ENCODE data around the gene TOPBP1. TPM values are rescaled to one million over a fixed set of nuclear protein-coding genes. Genes with fewer than 3 reads are reported as not detected.
"Not testable (repeated sequence)": the region's sequence is repeated elsewhere in the genome, so short reads cannot be mapped to it uniquely, and the experiment has no call there.

Gene TOPBP1
- total RNA-seq, 1 experiment from 2014 or later, result 83.4 TPM

DNA sequence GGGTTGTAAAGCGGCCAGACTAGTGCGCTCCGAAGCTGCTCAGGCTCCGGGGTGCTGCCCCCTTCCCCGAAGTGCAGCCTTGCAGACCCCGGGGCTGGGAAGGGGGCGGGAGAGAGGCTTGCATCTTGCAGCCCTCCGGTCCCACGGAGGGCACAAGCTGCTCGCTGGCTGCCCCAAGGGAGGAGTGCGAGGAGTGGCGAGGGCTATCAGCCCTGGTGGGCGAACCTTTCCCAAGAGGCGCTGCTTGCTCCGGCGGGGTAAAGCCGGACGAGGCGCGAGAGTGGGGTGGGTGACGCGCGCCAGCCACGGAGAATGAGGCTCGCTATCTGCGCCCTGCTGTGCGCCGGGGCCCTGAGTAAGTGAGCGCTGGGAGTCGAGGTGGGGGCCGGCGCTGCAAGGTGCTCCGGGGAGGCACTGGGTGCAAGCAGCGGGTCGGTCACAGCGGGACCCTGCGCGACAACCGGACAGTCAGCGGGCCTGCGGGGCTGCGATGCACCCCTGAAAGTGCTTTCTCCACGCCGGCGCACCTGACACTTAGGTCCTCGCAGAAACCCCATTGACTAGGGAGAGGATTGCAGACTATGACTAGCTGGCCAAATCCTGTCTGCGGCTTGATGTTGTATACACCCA lies 12.7 kb upstream of the TOPBP1 start:
- DNase-seq (ENCODE audit: low read depth), result no peak

DNA sequence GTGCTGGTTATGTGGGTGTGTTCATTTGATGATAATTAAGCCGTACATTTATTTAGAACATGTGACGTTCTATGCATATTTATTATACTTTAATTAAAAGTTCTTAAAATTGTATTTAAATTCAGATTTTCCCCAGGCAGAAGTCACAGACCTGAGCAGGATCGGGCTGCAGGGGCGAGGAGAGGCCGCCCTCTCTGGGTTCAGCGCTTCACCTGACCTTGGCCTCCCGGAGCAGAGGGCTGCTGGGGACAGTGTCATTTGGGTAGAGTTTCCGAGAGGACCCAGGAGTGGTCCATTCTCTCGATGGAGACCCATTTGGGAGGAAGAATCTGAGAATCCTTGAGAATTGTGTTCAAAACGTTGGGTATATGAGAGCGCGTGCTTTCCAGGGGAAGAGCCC lies 12.0 kb upstream of the TOPBP1 start:
- DNase-seq (ENCODE audit: low read depth), result no peak

DNA sequence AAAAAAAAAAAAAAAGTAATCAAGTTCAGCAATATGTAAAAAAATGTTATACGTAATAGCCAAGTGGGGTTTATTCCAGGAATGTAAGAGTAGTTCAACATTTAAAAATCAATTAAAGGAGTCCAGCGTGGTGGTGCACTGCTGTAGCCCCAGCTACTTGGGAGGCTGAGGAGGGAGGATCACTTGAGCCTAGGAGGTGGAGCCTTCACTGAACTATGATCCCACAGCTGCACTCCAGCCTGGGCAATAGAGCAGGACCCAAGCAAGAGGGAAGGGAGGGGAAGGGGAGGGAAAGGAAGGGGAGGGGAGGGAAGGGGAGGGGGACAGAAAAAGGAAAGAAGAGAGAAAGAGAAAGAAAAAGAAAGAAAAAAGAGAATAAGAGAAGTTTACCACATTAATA lies 10.7 kb upstream of the TOPBP1 start:
- DNase-seq (ENCODE audit: low read depth), result no peak

DNA sequence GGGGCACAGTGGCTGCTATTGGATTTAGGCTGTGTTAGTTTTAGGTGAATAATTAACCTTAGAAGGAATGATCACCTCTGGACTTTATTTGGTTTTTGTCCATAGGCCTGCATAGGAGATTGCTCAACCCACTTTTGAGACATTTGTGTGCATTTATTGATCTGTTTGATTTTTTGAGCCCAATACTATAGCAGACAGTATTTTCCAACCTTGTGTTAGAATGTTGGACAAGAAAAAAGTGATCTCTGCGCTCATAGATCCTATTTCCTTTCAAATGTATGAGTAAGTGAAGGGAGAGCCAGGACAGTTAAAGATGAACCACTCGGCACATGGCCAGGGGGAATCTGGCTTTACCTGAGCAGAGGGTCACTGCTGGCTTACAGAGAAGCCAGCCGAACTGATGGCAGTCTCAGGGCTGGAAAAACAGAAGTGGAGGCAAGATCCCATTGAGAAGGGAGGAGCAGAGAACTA lies 8.8 kb upstream of the TOPBP1 start:
- DNase-seq (ENCODE audit: low read depth), result no peak

DNA sequence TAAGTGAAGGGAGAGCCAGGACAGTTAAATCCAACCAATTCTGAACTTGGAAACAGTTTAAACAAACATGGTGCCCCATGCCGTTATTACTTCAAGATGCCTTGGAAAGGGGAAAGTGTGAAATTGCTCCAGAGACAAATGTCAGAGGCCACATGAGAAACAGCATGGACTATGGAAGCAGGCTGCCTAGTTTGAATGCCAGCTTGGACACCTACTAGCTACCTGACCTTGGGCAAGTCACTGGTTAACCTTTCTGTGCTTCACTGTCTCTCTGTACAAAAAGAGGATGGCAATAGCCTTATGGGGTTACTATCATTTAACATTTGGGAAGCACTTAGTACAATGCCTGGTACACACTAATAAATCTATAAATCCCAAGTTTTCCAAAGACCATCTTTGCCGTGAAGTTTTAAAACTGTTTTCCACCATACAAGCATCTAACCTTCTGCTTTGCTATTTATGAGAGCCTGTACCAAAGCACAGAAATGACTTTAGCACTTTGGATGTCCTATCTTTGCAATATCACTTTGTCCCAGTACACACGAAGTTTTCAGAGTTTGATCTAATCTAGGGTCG lies 8.3 kb upstream of the TOPBP1 start:
- no peak for DNase-seq (ENCODE audit: low read depth)

DNA sequence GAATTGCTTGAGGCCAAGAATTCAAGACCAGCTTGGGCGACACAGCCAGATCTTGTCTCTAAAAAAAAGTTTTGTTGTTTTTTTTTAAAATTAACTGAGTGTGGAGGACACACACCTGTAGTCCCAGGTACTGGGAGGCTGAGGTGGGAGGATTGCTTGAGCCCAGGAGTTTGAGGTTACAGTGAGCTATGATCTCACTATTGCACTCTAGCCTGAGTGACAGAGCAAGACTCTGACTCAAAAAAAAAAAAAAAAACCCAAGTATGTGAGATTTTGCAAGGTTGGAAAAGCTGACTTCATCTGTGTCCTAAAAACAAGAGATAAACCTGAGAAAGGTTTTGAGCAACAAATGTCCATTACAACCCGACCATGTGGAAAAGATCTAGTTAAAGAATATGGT lies 5.4 kb upstream of the TOPBP1 start:
- DNase-seq (ENCODE audit: low read depth), result no peak

DNA sequence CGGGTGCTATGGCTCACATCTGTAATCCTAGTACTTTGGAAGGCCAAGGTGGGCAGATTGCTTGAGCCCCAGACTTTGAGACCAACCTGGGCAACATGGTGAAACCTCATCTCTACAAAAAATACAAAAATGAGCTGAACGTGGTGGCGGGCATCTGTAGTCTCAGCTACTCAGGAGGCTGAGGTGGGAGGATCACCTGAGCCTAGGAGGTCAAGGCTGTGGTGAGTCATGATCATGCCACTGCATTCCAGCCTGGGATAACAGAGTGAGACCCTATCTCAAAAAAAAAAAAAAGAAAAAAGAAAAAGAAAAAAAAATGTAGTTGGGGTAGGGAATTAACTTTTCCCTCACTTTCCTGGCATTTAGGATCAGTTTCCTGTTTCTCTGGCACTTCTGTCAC lies 3.4 kb upstream of the TOPBP1 start:
- DNase-seq (ENCODE audit: low read depth), result not testable (repeated sequence)

DNA sequence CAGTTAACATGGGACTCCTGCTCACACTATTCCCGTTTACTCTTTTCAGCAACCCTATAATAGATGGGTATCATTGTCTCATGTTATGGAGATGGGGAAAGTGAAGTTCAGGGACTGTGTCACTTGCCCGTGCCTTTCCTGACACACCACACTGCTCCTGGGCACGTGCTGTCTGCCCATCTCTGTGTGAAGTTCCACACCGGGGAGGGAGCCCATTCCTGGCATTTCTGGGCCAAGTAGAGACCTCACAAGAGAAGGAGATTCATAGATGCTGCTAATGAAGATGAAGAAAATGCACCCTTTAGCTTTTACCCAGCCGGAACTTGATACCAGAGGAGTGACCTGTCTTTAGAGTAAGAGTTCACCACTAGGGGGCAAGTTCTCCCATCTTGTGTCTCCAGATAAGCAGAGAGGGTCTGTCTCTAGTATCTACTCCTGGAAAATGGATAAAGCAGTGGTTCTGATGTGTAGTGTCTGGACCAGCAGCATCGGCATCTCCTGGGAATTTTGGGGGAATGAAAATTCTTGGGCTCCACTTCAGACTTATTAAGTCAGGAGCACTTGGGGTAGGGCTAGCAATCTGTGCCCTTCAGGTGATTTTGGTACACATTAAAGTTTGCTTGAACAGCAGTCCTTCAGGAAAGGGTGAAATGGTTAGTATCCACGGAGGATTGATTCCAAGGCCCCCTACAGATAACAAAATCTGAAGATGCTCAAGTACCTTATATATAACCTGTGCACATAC lies 2.0 kb upstream of the TOPBP1 start:
- peak; percentile 56 for DNase-seq (ENCODE audit: low read depth)

DNA sequence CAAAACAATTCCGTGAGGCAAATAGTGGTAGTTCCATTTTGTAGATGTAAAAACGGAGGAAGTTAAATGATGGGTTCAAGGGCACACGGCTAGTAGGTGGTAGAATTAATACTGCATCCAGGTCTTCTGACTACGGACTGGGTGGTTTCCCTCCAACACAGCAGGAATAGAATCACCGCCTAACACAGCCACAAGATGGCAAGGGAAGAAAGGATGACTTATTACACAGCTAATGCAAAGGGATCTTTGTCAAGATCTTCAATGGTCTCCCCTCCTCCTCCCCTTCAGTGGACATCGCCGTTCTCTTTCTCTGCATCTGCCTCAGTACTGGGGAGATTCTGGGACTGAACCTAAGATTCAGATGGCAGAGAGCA lies 524 bp upstream of the TOPBP1 start:
- peak; percentile 58 for DNase-seq (ENCODE audit: low read depth)

DNA sequence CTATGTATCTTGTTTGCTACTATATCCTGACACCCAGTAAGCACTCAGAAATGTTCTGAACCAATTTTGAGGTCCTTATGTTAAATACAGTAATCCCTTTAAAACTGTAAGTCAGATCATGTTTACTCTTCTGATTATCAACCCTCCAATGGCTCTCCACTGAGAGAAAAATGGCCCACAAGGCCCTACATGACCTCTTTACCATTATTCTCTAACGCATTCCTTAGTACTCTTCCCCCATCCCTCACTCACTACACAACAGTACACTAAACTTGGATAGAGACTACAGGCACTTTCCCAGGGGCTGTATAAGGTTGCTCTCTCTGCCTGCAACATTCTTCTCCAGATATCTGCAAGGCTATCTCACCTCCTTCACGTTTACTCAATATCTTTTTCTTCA lies 1.9 kb downstream of the TOPBP1 start:
- no peak for DNase-seq (ENCODE audit: low read depth)

DNA sequence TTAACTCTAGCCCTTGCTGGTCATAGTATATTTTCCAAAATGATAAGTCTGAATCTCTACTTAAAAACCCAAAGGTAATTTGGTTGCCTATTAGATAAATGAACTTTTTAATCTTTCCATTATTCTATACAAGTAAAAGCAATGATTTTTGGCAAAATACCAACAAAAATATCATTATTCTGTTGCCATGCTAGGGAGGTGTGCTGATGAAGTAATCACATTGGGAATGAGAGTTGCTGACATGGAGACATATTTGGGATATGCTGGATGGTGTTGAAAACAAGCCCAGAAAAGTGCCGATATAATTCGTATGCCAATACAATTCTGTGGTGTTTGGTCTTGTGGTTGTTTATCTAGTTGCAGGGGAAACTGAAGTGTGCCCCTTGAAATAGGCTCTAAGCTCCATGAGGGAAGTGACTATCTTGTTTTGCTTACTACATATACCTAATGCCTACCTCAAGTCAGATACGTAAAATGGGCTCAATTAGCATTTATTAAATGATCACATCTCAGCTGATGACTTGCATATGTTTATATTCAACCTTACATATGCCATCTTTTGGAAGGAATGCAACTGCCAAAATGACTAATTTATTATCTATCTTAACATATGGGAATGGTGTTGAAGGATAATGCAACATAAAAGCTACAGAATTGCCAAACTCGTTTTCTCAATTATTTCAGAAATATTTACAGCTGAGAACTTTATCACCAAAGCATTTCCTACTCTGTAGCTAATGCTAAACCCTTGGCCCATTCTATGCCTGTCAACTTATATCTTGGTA lies 5.8 kb downstream of the TOPBP1 start:
- no peak for DNase-seq (ENCODE audit: low read depth)

DNA sequence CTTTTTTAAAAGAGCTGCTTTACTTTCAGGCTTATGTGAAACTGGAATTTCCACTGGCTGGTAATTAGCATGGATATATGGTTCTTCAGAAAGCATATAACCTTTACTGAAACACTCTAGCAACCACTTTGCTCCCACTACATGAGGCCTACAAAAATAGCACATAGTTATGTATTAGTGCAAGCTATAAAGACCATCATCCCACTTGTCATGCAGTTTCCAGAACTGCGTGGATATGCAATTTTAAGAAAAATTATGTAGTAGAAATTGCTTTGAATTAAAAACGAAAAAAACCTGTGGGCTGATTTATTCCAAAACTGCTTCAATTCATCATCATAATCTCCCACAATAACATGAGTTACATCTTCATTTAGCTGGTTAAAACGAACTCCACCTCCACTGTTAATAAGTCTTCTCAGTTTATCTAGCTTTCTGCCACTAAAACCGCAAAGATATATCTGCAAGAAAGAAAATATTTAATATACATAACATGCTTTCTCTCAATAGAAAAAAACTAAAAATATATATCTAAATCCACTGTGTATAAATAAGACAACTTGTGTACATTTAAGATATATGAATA lies 12.2 kb downstream of the TOPBP1 start:
- no peak for DNase-seq (ENCODE audit: low read depth)

DNA sequence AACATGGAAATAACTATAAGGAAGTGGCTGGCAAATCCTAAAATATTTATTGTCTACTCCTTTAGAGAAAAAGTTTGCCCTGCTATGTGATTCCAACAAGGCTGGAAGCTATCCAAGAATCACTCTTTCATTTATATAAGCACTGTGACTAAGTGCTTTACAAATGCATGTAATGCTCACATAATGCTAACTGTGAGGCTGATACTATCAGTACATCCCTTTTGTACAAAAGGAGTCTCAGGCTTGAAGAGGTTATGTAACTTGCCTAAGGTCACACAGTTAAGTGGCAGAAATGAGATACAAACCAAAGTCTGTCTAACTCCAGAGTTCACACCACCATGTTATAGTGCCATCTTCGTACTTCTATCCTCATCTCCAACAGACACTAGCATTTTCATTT lies 17.0 kb downstream of the TOPBP1 start:
- peak; percentile 54 for DNase-seq (ENCODE audit: low read depth)

DNA sequence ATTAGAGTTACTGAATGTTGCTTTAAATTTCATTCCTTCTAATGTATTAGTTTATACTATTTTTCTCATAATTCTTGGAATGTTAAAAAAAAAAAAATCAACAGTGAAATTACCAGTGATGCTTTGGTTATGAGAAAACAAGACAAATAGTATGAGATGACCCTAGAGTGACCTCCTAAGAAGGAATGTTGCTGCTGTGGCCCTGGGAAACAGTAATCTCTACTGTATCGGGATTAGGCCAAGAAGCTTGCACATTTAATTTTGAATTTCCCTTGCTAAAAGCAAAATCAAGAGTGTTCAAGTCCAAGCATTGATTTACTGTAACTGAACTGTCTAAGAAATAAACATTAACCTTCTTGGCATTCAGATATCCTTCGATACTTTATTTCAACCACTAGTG lies 18.1 kb downstream of the TOPBP1 start:
- DNase-seq (ENCODE audit: low read depth), result no peak

DNA sequence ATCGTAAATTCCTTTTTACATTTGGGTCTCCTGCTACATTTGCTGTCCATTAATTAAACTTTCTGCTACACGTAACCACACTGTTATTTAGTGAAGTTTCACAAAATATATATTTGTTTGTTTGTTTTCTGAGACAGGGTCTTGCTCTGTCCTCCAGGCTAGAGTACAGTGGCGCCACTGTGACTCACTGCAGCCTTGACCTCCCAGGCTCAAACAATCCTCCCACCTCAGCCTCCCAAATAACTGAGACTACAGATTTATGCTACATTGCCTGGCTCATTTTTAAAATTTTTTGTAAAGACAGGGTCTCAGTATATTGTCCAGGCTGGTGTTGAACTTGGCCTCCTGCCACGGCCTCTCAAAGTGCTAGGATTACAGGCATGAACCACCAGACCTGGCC lies 20.5 kb downstream of the TOPBP1 start:
- no peak for DNase-seq (ENCODE audit: low read depth)

DNA sequence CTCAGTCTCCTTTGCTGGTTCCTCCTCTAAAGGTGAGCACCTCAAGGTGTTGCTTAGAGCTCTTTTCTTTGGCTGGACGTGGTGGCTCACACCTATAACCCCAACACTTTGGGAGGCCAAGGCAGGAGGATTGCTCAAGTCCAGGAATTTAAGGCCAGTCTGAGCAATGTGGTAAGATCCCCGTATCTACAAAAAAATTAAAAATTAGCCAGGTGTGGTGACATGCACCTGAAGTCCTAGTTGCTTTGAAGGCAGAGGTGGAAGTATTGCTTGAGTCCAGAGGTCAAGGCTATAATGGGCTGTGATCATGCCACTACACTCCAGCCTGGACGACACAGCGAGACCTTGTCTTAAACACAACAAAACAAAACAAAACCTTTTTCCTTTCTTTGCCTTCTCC lies 28.3 kb downstream of the TOPBP1 start:
- no peak for DNase-seq (ENCODE audit: low read depth)

DNA sequence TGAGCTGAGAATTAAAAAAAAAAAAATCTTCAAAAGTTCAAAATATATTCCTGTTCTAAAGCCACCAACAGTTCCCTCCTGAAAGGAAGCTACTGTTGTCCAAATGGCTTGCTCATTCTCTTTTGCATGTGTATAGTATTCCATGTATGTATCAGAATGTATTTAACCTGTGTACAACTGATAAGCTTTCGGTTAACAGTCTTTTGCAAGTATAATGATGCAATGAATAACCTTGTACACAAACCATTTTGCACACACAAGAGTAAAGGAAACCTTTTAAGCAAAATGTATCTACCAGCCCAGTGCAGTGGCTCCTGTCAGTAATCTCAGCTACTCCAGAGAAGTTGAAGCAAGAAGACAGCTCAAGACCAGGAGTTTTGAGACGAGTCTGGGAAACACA lies 32.6 kb downstream of the TOPBP1 start:
- no peak for DNase-seq (ENCODE audit: low read depth)

DNA sequence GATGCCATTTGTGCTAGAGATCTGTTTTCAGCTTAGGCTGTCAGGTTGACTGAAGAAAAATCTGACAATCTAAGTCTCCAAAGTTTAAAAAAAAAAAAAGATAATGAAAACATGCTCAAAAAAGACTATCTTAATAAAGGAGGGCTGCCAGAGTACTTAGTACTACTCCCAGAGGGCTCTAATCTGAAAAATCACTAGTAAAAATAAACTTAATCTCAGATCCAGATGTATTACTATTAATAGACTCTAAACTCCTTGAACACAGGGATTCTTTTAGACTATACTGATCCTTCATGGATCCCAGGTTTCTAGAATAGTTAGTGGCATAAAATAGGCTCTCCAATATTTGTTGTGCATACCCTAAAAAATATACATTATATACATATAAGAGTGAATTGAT lies 34.0 kb downstream of the TOPBP1 start:
- no peak for DNase-seq (ENCODE audit: low read depth)

DNA sequence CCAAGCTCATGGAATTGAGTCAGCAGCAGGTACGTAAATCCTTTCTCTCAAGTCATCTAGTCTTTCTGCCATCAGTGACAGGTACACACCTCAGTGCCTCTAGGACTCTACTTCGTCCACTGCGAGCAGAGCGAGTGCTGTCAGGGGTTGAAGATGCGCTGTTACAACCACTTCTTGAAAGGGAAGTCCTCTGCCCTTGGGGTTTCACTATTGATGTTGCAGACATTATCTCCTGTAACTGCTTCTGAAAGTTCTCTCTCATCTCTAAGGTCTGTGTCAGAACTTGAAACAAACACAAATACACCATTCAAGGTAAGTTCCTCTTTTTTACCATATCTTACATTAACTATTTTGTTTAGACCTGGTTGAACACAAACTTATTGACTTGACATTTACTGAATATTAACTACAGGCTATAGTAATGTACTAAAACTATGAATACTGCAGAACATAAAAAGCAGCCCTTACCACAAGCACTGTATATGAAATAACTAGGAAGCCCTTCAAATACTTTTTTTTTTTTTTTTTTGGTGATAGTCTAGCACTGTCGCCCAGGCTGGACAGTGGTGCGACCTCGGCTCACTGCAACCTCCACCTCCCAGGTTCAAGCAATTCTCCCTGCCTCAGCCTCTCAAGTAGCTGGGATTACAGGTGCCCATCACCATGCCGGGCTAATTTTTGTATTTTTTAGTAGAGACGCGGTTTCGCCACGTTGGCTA lies 41.5 kb downstream of the TOPBP1 start:
- no peak for DNase-seq (ENCODE audit: low read depth)

DNA sequence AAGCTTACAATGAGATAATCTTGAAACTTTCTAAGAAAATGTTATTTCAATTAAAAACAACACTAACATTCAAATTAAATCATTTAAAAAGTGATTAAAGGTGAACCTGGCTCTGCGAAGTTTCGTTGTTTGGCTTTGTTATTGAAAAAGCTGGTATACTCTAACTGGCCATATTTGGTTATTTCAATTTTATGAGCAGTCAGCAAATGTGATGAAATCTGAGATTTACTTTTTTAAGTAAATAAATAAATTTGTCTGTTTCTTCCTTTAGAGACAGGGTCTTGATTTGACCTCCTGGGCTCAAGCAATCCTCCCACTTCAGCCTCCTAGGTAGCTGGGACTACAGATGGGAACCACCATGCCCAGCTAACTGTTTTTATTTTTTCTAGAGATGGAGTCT lies 50.2 kb downstream of the TOPBP1 start:
- DNase-seq (ENCODE audit: low read depth), result no peak

DNA sequence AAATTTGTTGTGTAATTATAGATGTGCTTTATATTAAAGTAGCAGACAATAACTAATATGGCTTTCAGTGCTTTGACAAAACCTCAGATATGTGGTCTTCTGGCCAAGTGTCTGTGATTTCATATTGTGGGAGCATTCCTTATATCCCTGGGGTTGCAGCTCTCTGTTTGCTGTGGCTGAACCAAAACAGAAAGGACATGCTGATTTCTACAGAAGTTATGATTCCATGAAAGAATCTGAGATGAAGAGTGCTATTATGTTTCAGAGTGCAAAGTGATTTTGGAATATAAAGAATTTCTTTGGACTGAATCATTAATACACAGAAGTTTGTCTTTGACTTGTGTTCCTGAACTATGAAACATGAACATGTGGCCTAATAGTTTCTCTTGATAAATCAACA lies 51.7 kb downstream of the TOPBP1 start:
- no peak for DNase-seq (ENCODE audit: low read depth)

DNA sequence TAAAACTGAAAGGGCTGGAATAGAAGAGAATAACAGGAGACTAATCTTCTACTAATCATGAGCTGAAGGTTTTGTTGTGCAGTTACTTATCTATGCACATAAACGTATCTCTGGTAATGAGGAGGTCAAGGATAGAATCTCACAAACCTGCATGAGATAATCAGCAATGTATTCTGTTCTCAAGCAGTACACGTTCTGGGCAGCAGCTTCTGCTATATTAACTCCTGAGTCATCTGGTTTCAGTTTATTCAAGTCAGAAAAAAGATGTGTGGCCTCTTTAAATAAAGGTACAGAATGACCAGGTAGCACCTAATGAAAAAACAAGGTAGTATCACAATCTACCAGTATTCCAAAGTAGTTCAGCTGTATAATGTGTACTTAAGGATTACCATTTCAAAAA lies 53.4 kb downstream of the TOPBP1 start:
- DNase-seq (ENCODE audit: low read depth), result no peak
